RPMI7951 (cell line): Measurements from ENCODE around the gene DTX2. TPM values are rescaled to one million over a fixed set of nuclear protein-coding genes. Genes with fewer than 3 reads are reported as not detected.
"Not testable (repeated sequence)": the region's sequence is repeated elsewhere in the genome, so short reads cannot be mapped to it uniquely, and the experiment has no call there.

Experiments
- DNase-seq: peaks from one replicate; pipeline ENCODE4 v3.0.0-alpha.2; 2012; ENCODE audit warnings: low read depth
- total RNA-seq: library from RNA; depleted of rRNA; stranded (reverse); fragments of >200 nt; shearing (Covaris generic); gene quantifications from 2 replicates; pipeline ENCODE4 v1.2.3, GENCODE V29; 2014; rRNA removed

The DTX2 gene
- total RNA-seq, 1 experiment from 2014 or later: 10.9 TPM

DNA sequence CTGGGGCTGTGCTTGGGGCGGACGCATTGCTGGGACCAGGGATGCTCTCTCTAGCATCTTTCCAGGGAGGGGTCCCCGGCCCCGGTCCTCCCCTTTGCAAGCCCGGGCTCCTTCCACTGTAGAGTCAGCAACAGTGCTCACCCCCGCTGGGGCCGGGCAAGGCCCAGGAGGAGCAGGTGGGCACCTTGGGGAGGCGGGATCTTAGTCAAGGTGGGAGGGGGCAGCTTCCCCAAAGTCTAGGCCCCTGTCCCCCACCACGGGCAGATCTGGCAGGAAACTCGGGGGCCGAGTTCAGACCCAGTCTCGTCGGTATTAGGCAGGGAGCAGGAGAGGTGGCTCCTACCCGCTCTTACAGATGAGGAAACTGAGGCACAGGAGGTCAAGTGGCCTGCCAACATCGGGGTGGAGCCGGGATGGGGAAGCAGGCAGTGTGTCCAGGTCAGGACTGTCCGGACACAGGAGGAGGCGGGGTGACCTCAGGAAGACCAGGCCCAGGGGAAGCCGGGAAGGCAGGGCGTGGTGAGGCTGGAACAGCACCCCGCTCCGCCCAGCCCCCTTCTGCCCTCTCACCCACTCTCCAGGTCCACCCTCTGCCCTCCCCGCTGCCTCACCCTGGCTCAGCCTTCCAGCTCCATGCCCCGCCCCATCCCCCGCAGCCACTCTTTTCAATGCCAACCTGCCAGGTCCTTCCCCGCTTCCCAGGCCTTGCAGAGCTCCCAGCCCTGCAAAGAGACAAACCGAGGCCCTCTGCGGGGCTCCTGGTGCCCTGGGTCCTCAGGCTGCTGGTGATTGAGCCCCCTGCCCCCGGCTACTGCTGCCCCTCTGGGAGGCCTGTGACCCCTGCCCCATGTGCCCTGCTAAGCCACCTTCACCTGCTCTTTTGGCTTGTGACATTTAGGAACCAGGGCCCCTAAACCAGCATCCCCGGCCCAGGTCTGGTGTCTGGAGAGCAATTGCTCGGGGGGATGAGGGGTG, 50.7 kb downstream of the DTX2 start:
- not testable (repeated sequence) for DNase-seq

DNA sequence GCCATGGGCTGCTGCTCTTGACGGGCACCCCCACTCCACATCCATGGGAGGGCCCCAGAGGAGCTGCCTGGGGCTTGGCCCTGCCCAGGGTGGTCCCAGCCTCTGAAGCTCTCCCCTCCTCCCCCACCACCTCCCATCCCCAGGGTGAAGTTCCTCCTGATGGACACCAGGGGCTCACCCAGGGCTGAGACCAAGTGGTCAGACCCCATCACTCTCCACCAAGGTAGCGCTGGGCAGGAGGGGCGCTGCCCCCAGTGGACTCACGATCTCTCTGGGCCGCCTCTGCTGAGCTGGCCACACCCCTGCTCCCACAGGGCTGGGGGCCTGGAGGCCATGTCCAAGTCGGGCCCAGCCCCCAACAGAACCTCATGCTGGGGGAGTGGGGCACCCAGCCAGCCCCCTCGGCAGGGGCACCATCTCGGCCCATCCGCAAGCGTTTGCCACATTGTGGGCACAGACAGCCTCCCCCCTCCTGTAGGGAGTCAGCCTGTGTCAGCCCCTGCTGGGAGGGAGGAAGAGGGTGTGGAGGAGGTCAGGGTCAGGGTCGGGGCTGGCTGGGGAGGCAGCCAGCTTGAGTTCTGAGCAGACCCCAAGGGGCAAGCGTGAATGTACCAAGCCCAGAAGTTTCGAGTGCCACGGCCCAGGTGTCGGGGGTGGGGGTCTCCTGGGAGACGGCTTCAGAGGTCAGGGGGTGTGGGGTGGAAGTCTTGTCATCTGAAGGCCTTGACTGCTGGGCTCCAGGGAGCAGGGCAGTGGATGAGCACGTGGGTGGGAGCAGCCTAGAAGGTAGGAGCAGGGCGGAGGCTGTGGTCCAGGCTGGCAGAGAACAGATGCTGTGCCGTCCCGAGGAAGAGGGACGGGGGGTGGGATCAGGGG, 51.7 kb downstream of the DTX2 start:
- DNase-seq: no peak

DNA sequence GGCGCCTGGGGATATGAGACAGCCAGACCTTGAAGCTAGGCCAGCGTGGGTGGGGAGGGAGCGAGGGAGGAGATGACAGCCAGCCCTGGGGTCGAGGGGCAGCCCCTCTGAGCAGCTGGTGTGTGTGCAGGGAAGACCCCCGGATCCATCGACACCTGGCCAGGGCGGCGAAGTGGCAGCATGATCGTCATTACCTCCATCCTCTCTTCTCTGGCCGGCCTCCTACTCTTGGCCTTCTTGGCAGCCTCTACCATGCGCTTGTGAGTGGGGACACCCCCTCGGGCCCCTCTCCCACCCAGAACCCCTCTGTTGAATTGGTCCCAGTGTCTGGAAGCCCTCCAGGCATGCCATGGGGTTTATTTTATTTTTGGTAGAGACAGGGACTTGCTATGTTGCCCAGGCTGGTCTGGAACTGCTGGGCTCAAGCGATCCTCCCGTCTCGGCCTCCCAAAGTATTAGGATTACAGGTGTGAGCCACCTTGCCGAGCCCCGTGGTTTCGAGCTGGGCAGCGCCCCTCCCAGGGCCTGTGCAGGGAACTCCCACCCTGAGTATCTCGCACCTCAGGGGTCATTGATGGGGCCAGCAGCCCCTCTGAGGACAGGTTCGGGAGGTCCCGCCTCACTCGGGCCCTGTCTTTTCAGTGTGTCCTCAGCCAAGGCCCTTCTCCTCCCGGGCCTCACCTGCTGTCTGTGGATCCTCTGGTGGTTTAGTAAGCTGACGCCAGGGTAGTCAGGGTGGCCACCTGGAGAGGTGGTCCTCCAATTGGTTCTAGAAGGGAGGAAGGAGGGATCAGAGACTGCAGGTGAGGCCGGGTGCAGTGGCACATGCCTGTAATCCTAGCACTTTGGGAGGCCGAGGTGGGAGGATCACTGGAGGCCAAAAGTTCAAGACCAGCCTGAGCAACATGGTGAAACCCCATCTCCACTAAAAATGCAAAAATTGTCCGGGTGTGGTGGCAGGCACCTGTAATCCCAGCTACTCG, 52.6 kb downstream of the DTX2 start:
- DNase-seq: no peak

DNA sequence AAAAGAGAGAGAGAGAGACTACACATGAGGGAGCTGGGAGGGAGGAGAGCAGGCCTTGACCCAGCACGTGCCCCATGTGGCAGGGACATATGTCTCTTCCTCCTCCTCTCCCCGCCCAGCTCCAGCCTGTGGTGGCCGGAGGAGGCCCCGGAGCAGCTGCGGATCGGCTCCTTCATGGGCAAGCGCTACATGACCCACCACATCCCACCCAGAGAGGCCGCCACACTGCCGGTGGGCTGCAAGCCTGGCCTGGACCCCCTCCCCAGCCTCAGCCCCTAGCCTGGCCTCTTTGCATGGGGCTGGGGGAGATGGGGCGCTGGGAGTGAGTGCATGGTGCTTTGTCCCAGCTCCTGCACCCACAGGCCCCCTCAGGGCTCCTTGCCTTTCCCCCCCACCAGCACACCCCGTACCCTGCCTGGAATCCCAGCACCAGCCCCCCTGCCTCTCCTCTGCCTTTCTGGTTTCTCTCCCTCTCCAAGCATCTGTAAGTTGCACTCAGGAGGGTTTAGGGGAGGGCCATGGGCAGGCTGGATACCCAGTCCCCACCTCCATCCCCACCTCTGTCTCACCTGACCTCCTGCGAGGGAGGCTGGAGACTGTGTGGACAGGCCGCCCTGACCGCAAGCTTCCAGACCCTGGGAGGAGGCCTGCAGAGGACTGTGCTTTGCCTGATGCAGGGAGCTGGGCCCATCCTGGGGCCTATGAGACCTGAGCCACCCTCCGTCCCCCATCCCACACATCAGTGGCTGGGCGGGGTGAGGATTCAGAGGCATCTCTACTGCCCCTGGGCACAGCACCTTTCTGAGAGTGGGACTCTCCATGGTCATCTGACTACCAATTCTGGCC, 53.6 kb downstream of the DTX2 start:
- no peak for DNase-seq

DNA sequence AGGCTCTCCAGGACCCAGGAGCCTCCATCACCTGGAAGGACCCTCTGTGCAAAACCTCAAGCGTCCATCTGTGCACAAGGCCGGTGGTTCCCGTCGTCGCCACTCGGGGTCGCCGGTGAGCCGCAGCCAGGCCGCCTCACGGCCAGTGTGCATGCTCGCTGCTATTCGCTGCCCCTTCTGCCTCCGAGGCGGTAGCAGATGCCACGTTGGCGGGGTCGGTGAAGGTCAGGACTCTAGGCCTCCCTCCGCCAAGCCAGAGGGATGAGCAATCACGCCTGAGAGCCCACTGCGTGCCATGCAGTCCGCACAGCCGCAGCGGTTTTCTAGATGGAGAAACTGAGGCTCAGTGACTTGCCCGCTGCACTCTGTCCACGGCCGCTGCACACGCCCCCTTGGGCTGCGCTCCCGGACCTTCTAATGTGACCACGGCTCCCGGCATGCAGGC, 54.5 kb downstream of the DTX2 start:
- peak; percentile 16 for DNase-seq

DNA sequence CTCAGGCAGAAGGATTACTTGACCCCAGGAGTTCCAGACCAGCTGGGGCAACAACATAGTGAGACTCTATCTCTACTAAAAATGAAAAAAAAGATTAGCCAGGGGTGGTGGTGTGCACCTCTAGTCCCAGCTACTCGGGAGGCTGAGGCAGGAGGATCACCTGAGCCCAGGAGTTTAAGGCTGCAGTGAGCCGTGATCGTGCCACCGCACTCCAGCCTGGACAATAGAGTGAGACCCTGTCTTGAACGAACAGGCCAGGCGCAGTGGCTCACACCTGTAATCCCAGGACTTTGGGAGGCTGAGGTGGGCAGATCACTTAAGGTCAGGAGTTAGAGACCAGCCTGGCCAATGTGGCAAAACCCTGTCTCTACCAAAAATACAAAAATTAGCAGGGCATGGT, 55.4 kb downstream of the DTX2 start:
- not testable (repeated sequence) for DNase-seq

DNA sequence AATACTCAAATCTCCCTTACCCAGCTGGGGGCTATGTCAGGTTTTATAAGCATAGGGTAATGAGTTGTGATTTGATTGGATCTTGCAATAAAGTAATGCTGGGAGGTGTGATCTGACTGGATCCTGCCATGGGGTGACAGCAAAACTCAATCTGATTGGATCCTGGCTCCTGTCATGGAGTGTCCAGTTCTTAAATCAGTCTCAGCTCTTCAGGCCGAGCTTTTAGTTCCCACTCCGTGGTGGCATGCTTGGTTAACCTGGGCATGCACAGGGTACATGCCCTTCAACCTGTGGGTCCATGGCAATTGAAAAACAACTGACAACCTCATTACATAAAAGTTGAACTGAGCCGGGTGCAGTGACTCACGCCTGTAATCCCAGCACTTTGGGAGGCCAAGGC, 64.7 kb downstream of the DTX2 start:
- not testable (repeated sequence) for DNase-seq

DNA sequence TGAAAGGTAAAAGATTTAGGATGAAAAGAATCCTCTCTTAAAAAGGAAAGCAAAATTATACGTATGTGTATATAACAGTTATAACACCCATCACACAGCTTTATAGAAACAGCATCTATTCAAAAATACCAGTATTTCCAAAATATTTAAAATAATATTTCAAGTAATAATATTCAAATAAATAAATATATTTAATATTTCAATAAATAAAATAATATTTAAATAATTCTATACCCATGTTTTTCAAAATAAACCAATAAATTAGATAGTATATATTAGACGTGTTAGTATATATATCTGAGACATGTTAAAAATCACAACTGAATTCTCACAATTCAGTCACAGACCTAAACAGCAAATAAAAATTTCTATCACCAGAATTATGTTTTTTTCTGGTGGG, 70.1 kb downstream of the DTX2 start:
- not testable (repeated sequence) for DNase-seq

DNA sequence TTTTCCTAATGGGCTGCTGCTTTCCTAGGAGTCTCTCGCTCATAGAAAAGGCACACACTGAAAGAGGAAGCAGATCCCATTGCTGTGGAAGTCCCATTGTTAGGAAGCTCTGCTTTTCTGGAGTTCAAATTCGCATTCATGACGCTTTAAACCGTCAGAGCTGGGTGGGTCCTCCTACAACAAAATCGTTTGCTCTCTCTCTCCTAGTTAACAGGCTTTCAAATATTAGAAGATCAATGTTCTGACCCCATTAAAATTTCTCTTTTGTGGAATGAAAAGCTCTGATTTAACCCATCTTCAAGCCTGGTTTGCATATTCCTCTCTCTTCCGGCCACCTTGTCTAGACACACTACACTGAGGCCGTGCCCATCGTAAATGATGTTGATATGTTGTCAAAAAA, 81.7 kb downstream of the DTX2 start, which contains the start of gene SPDYE16:
TSS of gene SPDYE16 (minus strand) at position 101 of the 400 bp plus-strand sequence. CDS start 1,838 bp downstream, outside the sequence.
- not testable (repeated sequence) for DNase-seq

DNA sequence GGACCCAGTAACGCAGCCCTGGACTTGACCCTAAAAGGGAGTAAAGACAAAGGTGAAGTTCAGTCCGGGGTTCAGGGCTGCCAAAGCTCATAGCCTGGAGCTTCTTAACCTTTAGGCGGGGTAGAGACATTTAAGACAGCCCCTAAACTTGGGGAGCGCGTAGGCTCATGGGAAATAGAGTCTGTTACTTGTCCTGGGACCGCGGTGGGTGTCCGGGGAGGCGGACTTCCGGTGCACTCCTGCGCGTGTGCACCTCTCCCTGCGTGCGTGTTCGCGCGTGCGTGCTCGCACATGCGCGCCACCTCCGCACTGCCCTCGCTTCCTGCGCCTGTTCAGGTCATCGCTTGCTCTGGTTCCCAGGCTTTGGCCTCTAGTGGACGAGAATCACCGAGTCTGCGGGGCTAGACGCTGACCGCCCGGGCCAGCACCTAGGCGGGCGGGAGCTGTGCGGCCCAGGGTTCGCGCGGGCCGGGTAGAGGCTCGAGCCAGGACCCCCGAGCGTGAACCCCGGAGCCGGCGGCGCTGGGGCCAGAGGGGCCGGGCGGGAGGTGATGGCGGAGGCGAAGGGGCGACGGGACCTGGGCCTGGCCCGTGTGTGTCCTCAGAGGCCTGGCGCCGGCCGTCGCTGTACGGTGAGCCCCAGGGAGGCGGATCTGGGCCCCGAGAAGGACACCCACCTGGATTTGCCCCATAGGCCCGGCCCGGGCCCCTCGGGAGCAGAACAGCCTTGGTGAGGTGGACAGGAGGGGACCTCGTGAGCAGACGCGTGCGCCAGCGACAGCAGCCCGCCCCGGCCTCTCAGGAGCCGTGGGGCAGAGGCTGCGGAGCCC, 87.7 kb downstream of the DTX2 start:
- DNase-seq: peak; percentile 87

DNA sequence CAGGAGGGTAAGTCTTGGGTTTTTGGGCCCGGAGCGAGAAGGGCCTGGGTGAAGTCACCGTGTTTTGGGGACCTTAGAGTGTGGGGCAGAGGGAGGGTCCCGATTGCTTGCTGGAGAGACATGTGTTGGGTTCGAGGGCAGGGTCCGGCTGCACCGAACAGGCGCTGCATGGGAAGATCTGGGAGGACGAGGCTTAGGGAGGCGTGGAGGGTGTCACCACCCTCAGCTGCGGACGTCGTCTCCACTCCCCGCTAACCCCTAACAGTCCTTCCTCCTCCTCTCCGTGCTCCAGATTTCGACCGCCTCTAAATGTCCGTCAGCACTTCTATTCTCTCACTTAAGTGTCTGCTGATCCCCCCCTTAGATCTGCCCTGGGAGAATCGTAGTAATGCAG, 88.3 kb downstream of the DTX2 start:
- not testable (repeated sequence) for DNase-seq

DNA sequence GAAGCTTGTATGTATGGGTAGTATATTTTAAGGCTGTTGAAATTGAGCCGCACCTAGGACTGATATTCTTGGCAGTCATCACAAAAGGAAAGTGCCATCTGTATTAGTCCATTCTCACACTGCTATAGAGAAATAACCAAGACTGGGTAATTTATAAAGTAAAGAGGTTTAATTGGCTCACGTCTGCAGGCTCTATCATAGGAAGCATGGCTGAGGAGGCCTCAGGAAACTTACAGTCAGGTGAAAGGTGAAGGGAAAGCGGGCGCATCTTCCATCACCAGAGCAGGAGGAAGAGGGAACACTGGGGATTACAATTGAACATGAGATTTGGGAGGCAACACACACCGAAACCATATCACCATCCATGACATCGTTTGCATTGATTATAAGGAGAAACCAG, 90.5 kb downstream of the DTX2 start:
- DNase-seq: not testable (repeated sequence)

Other genes with a start within 250 kb of the DTX2 start
- 147 and 157 TPM in 2 replicates for gene HSPB1, start 159.0 kb upstream of the DTX2 start, total RNA-seq
- 80.4 and 89.8 TPM in 2 replicates for gene YWHAG, start 102.7 kb upstream of the DTX2 start, total RNA-seq
- gene SSC4D, start 52.0 kb upstream of the DTX2 start, total RNA-seq: 0.10 and 0.60 TPM in 2 replicates
- 5.5 and 6.1 TPM in 2 replicates for gene ZP3, start 36.8 kb upstream of the DTX2 start, total RNA-seq
- not detected in 2 replicates for gene UPK3B, start 48.8 kb downstream of the DTX2 start, total RNA-seq
- gene SPDYE16, start 81.6 kb downstream of the DTX2 start, total RNA-seq: not detected in 2 replicates
- gene POMZP3, start 165.6 kb downstream of the DTX2 start, total RNA-seq: 2.9 and 3.9 TPM in 2 replicates